Kidney (tissue), 14 donors: ENCODE results near the gene HSPB8. TPM values are rescaled to one million over a fixed set of nuclear protein-coding genes. Genes with fewer than 3 reads are reported as not detected.

Source experiments
- DNase-seq, 5 donors: peaks; one replicate each; pipeline ENCODE4 v3.0.0-alpha.2; 2013 to 2020
- FAIRE-seq: peaks from 2 replicates; lab custom pipeline; 2012; peaks lifted over from hg19 to GRCh38; lab: Jason Lieb, UNC
- H3K27ac ChIP-seq, 2 donors: one replicate each; pipeline ENCODE4 v1.7.0; 2013; ENCODE audit warnings: low read depth in 2 of 2, low read length in 2 of 2, inconsistent platforms in 1 of 2
- H3K27me3 ChIP-seq: one replicate; pipeline ENCODE4 v1.7.1; 2013; ENCODE audit warnings: low read length, inconsistent platforms; ENCODE audit not compliant: control insufficient read depth, insufficient read depth
- H3K36me3 ChIP-seq, 3 donors: one replicate each; pipeline versions ENCODE4 v1.7.0 to v1.7.1; 2013; ENCODE audit warnings: low read length in 3 of 3, control low read depth in 1 of 3, inconsistent platforms in 1 of 3; ENCODE audit not compliant: insufficient read depth in 3 of 3, control insufficient read depth in 2 of 3
- H3K4me1 ChIP-seq, 3 donors: one replicate each; pipeline versions ENCODE4 v1.7.0 to v1.7.1; 2013; ENCODE audit warnings: low read length in 3 of 3, inconsistent platforms in 1 of 3, low read depth in 1 of 3; ENCODE audit not compliant: control insufficient read depth in 2 of 3, insufficient read depth in 2 of 3
- H3K4me3 ChIP-seq, 3 donors: one replicate each; pipeline versions ENCODE4 v1.7.0 to v1.8.1; 2013; ENCODE audit warnings: low read length in 3 of 3, control low read depth in 1 of 3, inconsistent platforms in 1 of 3
- H3K9ac ChIP-seq, 3 donors: one replicate each; pipeline versions ENCODE4 v1.7.0 to v1.7.1; 2013; ENCODE audit warnings: low read length in 3 of 3, control low read depth in 1 of 3, inconsistent platforms in 1 of 3
- H3K9me3 ChIP-seq, 3 donors: one replicate each; pipeline versions ENCODE4 v1.7.0 to v1.7.1; 2013; ENCODE audit warnings: low read length in 3 of 3, control low read depth in 1 of 3, inconsistent platforms in 1 of 3; ENCODE audit not compliant: control insufficient read depth in 2 of 3, insufficient read depth in 1 of 3
- CTCF ChIP-seq: IDR thresholded peaks from 3 replicates; pipeline ENCODE4 v1.5.1; 2012; ENCODE audit warnings: mild to moderate bottlenecking, moderate library complexity, borderline replicate concordance; ENCODE audit not compliant: insufficient read depth; ENCODE audit errors: extremely low read depth
- intact Hi-C: fragments of 100-400 bp; cut with DNase I; formaldehyde crosslinking; loops from one replicate; pipeline ENCODE4 v1.11.1; 2022
- polyA plus RNA-seq: library from polyadenylated mRNA; stranded (reverse); fragments of 350-450 nt; fragmentation: Illumina TruSeq; extraction: RNeasy Lipid Tissue Mini Kit (QIAGEN cat#74804); gene quantifications from one replicate; pipeline ENCODE4 v1.2.3, GENCODE V29; 2014; ENCODE audit warnings: low read depth, low replicate concordance; ENCODE audit not compliant: insufficient read depth
- total RNA-seq: library from RNA; stranded (reverse); fragmentation: NEBNext Ultra II Directional; extraction: Animal tissue kit (Norgen Biotek cat#: 25700); gene quantifications from one replicate; pipeline ENCODE4 v1.2.1, GENCODE V29; 2021
- donor health status: control.
- donor health status: control.
- donor health status: control.
- donor health status: control.
- donor health status: control.
- donor health status: DM: yes; HTN: yes; CAD: no.
- donor health status: Normal renal cell carcinoma (clear cell type).

HSPB8 gene
- total and polyA plus RNA-seq, 2 donors from 2014 or later = 67.2 to 81.3 TPM

DNA sequence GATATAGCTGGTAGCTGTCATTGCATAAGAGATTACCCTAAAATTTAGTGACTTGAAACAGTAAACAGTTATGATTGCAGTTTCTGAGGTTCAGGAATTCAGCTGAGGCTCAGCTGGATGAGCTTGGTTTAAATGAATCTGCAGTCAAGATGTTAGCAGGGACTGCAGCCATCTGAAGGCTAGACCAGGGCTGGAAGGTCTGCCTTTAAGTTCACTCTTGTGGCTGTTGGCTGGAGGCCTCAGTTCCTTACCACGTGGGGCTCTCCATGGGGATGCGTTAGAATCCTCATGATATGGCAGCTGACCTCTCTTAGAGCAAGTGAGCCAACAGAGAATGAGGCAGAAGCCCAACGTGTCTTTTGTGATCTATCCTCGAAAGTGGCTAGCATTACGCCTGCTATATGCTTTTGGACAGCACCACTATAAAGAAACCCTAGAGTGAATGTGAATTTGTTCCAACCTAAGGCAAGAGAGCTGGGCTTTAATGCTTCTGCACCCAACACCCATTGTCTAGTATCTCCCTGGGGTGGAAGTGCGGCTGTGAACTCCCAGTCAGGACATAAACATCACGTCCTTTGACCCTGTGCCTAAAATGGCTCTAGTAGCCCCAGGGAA, 26.0 kb downstream of the HSPB8 start:
- Histone ChIP-seq H3K9me3 (no peaks in the 10 kb centered on the region), H3K27ac (no peak overlapping the region), H3K9ac (no peak overlapping the region), H3K4me3 (no peak overlapping the region), H3K36me3 (no peaks in the 10 kb centered on the region), H3K4me1 (peaks cover 0 to 2% (median 0%) of the 10 kb centered on the region in 3 donors), H3K27me3 (no peaks in the 10 kb centered on the region)
- DNase-seq (no peak), FAIRE-seq (no peak)
- no peak for TF ChIP-seq CTCF
- intact Hi-C loops = no loop called here

GRCh38 chr12:119206348-119207062, 27.8 kb downstream of the HSPB8 start:
- Histone ChIP-seq H3K27me3 (no peaks in the 10 kb centered on the region), H3K36me3 (no peaks in the 10 kb centered on the region), H3K27ac (no peak overlapping the region), H3K9me3 (no peaks in the 10 kb centered on the region), H3K9ac (no peak overlapping the region), H3K4me3 (no peak overlapping the region), H3K4me1 (peaks cover 0 to 2% (median 0%) of the 10 kb centered on the region in 3 donors)
- intact Hi-C loops = no loop called here
- FAIRE-seq = no peak
- no peak for TF ChIP-seq CTCF
- no peak for DNase-seq

- Histone ChIP-seq H3K27me3 (no peaks in the 10 kb centered on the region), H3K9ac (no peak overlapping the region), H3K4me3 (no peak overlapping the region), H3K36me3 (no peaks in the 10 kb centered on the region), H3K4me1 (peaks cover 0 to 2% (median 0%) of the 10 kb centered on the region in 3 donors), H3K27ac (no peak overlapping the region), H3K9me3 (no peaks in the 10 kb centered on the region)
- DNase-seq (no peak), FAIRE-seq (no peak)
- intact Hi-C loops = no loop called here
- no peak for TF ChIP-seq CTCF
These were observed 28.4 kb downstream of the HSPB8 start for GRCh38 chr12:119207063-119207560.
